Activated CD8-positive, alpha-beta memory T cell treated with anti-CD3 and anti-CD28 coated beads, Interleukin-2, amount 10 ng/mL, durations not matched to agents 7 days and 5 days (primary cell): Measurements from ENCODE around the gene DAZAP2. TPM values are rescaled to one million over a fixed set of nuclear protein-coding genes. Genes with fewer than 3 reads are reported as not detected.
"Not testable (repeated sequence)": the region's sequence is repeated elsewhere in the genome, so short reads cannot be mapped to it uniquely, and the experiment has no call there.

ENCODE experiments used
- ATAC-seq: fragments of 150-1000 bp; cut with Tn5 transposase; one replicate; pipeline ENCODE4 v1.10.0; 2021; ENCODE audit warnings: moderate library complexity
- CTCF ChIA-PET: fragments of 350-600 bp; sonication (Branson Sonifier 250); formaldehyde crosslinking; loops from one replicate; lab custom pipeline; 2021; ENCODE audit warnings: antibody characterized with exemption; lab: Charles Lee
- DNase-seq: peaks from one replicate; pipeline ENCODE4 v3.0.0-alpha.2; 2020
- H3K27ac Mint-ChIP-seq: one replicate; pipeline ENCODE4 v1.8.0; 2021; ENCODE audit warnings: mild to moderate bottlenecking, mixed read lengths
- H3K27me3 Mint-ChIP-seq: one replicate; pipeline ENCODE4 v1.8.0; 2021; ENCODE audit warnings: mixed read lengths
- H3K36me3 Mint-ChIP-seq: one replicate; pipeline ENCODE4 v1.8.0; 2021; ENCODE audit warnings: mild to moderate bottlenecking, mixed read lengths
- H3K4me1 Mint-ChIP-seq: one replicate; pipeline ENCODE4 v1.8.0; 2021; ENCODE audit warnings: mixed read lengths
- H3K4me3 Mint-ChIP-seq: one replicate; pipeline ENCODE4 v1.8.0; 2021; ENCODE audit warnings: mild to moderate bottlenecking, moderate library complexity, mixed read lengths
- H3K9me3 Mint-ChIP-seq: one replicate; pipeline ENCODE4 v1.8.0; 2022; ENCODE audit warnings: low read depth, mixed read lengths
- total RNA-seq, 2 experiments: library from RNA; stranded (reverse); gene quantifications; one replicate each; pipeline ENCODE4 v1.2.3, GENCODE V29; 2021

DAZAP2 gene
- total RNA-seq, 2 experiments from 2014 or later, result 174 to 181 TPM

DNA sequence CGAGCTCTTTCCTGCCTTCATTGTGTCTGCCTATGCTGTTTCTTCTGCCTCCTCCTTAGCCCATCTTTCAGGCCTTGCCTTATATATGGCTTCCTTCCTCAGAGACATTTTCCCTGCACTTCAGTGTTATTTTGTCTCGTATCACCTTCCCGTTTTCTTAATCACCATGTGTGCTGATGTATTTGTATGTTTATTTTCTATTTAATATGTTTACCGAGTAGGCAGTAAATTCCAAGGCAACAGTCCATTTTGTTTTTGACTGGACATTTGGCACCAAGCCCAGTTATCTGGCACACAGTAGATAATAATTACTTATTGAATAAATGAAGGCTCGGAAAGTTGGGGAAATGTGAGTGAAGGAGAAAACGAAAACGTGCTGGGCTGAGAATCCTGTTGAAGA is 16.2 kb upstream of the DAZAP2 start:
- Mint-ChIP-seq H3K27ac (no peak overlapping the region), H3K4me1 (peaks cover 12% of the 10 kb centered on the region), H3K27me3 (no peaks in the 10 kb centered on the region), H3K36me3 (no peaks in the 10 kb centered on the region), H3K9me3 (no peaks in the 10 kb centered on the region), H3K4me3 (no peak overlapping the region)
- CTCF ChIA-PET, result interaction anchor here (1.6 kb wide), 1 partner anchor 16 kb away, joined by 3 read pairs; the partner anchor contains the start of gene DAZAP2
- DNase-seq (no peak), ATAC-seq (no peak)

DNA sequence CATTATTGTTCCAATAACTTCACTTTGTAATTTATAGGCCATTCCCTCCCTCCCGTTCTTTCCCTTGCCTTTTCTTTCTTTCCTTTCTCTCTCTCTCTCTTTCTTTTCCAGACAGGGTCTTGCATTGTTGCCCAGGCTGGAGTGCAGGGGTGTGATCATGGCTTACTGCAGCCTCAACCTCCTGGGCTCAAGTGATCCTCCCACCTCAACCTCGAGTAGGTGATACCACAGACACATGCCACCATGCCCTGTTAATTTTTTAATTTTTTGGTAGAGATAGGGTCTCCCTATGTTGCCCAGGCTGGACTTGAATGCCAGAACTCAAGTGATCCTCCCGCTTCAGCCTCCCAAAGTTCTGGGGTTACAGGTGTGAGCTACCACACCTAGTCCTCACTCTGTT is 14.0 kb upstream of the DAZAP2 start:
- Mint-ChIP-seq H3K4me1 (no peaks in the 10 kb centered on the region), H3K9me3 (no peaks in the 10 kb centered on the region), H3K27ac (no peak overlapping the region), H3K36me3 (no peaks in the 10 kb centered on the region), H3K4me3 (no peak overlapping the region), H3K27me3 (no peaks in the 10 kb centered on the region)
- ATAC-seq (no peak), DNase-seq (no peak)
- CTCF ChIA-PET, result no interaction called here

DNA sequence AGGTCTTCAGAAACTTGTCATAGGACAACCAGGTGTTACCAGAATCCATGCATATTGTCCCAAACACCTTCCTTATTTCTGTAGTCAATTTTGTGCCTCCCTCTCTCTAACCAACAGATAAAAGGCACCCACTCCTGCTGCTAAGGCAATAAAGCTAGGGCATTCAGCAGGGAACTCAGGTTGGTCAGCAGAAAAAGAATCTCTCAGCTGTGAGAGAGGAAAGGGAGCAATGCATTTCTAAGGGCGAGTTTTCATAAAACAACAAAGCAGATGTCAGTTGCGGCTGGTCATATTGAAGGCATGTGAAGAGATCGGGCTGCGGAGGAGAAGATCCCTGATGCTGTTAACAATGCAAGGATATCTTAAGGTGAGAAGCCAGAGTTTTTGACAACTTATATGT is 13.4 kb upstream of the DAZAP2 start:
- no peak overlapping the region for H3K27ac Mint-ChIP-seq
- no peak overlapping the region for H3K4me3 Mint-ChIP-seq
- no peaks in the 10 kb centered on the region for H3K9me3 Mint-ChIP-seq

DNA sequence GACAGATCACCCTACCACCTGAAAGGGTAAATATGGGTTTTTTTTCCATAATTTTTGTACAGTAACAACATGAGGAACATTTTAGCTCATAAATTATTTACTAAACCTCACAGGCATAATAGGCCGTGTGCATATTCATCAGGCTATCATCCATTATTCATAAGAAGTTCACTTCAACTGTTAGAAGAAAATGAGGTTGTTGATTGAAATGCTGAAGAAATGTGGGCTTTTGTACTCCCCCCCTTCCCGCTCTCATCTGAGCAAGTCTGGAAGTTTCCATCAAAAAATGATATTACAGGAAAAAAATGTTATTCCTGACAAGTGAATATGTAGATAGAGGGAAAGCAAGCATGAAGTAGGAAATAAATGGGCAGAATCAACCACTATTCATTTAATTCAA is 12.9 kb upstream of the DAZAP2 start:
- H3K9me3 Mint-ChIP-seq, result no peaks in the 10 kb centered on the region
- H3K4me1 Mint-ChIP-seq, result no peaks in the 10 kb centered on the region
- H3K4me3 Mint-ChIP-seq, result no peak overlapping the region
- no peak overlapping the region for H3K27ac Mint-ChIP-seq
- CTCF ChIA-PET, result interaction anchor here (1.4 kb wide), 1 partner anchor 10 kb away, joined by 4 read pairs; no protein-coding TSS in a partner anchor
- ATAC-seq, result no peak
- DNase-seq, result no peak
- H3K27me3 Mint-ChIP-seq, result no peaks in the 10 kb centered on the region
- no peaks in the 10 kb centered on the region for H3K36me3 Mint-ChIP-seq

More for the DNA sequence above, 13.4 kb upstream of the DAZAP2 start:
- no peak for ATAC-seq
- Mint-ChIP-seq H3K4me1 (no peaks in the 10 kb centered on the region), H3K36me3 (no peaks in the 10 kb centered on the region), H3K27me3 (no peaks in the 10 kb centered on the region)
- CTCF ChIA-PET, result interaction anchor here (1.4 kb wide), 1 partner anchor 9 kb away, joined by 4 read pairs; no protein-coding TSS in a partner anchor
- no peak for DNase-seq

DNA sequence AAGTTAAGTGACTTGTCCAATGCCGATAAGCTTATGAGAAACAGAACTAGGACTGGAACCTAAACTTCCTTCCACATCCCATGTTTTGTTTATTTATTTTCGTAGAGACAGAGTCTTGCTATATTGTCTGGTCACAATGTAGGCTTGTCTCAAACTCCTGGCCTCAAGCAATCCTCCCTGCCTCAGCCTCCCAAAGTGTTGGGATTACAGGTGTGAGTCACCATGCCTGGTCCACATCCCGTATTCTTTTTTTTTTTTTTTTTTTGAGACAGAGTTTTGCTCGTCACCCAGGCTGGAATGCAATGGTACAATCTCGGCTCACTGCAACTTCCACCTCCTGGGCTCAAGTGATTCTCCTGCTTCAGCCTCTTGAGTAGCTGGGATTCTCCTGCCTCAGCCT is 11.5 kb upstream of the DAZAP2 start:
- H3K9me3 Mint-ChIP-seq, H3K4me3 Mint-ChIP-seq, CTCF ChIA-PET, H3K4me1 Mint-ChIP-seq, DNase-seq, H3K27me3 Mint-ChIP-seq, H3K27ac Mint-ChIP-seq, ATAC-seq, H3K36me3 Mint-ChIP-seq: not testable (repeated sequence)

DNA sequence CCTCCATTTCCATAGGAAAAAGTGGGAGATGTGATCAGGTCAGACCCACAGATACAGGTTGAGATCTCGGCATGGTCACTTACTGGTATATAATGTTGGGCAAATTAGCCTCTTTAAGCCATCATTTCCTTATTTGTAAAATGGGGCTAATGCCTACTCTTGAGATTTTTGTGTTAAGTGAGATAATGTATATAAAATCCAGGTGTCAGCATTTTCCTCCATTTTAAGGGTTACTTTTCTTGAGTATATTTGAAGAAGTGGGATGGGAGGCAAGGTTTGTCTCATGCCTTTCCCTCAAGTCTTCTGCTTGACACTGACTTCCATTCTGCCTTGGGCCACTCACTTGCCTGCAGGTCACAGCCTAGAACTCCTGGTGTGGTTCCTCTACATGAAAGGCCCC is 10.7 kb upstream of the DAZAP2 start:
- Mint-ChIP-seq H3K27me3 (peaks cover 2% of the 10 kb centered on the region), H3K4me3 (no peak overlapping the region), H3K9me3 (no peaks in the 10 kb centered on the region), H3K36me3 (no peaks in the 10 kb centered on the region), H3K4me1 (peaks cover 2% of the 10 kb centered on the region), H3K27ac (no peak overlapping the region)
- DNase-seq (no peak), ATAC-seq (no peak)
- CTCF ChIA-PET, result no interaction called here

DNA sequence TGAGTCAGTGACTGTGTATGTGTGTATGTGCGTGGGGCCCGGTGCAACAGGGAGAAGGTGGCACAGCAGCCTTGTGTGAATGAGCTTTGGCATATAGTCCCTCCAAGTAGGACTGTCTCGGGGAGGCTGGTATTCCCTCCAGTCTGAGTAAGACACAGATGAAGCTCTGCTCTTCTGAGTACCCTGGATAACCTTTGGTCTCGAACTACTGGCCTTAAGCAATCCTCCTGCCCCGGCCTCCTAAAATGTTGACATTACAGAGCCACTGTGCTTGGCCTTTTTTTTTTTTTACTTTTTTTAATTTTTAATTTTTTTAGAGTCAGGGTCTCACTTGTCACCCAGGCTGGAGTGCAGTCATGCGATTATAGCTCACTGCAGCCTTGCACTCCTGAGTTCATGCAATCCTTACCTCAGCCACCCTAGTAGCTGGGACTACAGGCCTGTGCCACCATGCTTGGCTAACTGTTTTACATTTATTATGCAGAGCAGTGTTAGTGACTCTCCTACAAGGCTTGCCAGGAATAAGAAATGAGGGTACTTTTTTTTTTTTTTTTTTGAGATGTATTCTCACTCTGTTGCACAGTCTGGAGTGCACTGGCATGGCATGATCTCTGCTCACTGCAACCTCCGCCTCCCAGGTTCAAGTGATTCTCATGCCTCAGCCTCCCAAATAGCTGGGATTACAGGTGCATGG is 9.4 kb upstream of the DAZAP2 start:
- H3K9me3 Mint-ChIP-seq, result no peaks in the 10 kb centered on the region
- no peaks in the 10 kb centered on the region for H3K36me3 Mint-ChIP-seq
- peaks cover 2% of the 10 kb centered on the region for H3K4me1 Mint-ChIP-seq
- CTCF ChIA-PET, result interaction anchor here (1.0 to 2.9 kb wide), 3 partner anchors 9 to 591 kb away, joined by 3 to 13 read pairs (median 3); partner anchors contain the start of genes DAZAP2 and POU6F1
- H3K27me3 Mint-ChIP-seq, result peaks cover 2% of the 10 kb centered on the region
- DNase-seq (no peak), ATAC-seq (no peak)
- H3K27ac Mint-ChIP-seq, result no peak overlapping the region
- no peak overlapping the region for H3K4me3 Mint-ChIP-seq

DNA sequence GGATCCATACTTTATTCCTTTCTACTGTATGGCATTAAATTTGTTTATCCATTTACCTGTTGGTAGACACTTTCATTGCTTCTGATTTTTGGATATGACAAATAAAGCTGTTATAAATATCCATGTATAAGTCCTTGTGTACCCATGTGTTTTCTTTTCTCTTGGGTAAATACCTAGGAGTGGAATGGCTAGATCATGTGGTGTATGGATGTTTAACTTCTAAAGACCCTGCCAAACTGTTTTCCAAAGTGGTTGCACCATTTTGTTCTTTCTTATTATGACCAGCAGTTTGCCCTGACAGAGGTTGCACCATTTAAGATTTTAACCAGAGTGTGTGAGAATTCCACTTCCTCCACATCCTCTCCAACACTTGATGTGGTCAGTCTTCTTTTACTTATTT is 6.0 kb upstream of the DAZAP2 start:
- peaks cover 2% of the 10 kb centered on the region for H3K4me1 Mint-ChIP-seq
- no peak overlapping the region for H3K27ac Mint-ChIP-seq
- ATAC-seq (no peak), DNase-seq (no peak)
- no peaks in the 10 kb centered on the region for H3K36me3 Mint-ChIP-seq
- no peaks in the 10 kb centered on the region for H3K9me3 Mint-ChIP-seq
- peaks cover 2% of the 10 kb centered on the region for H3K27me3 Mint-ChIP-seq
- no peak overlapping the region for H3K4me3 Mint-ChIP-seq
- CTCF ChIA-PET, result no interaction called here

DNA sequence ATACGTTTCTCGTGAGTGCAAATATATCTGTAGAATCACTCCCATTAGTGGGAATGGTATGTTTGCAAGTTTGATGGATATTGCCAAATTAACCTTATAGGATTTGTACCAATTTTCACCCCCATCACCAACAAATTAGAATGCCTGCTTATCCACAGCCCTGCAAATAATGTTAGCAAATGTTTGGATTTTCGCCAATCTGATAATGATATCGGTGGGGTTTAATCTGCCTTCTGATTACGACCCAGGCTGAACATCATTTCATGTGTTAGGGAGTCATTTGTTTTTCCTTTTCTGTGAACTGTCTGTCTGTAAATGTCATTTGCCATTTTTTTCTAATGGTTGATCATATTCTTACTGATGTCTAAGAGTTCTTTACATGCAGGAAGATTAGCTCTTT is 4.1 kb upstream of the DAZAP2 start:
- Mint-ChIP-seq H3K27me3 (peaks cover 2% of the 10 kb centered on the region), H3K27ac (no peak overlapping the region), H3K36me3 (peaks cover 2% of the 10 kb centered on the region), H3K4me3 (no peak overlapping the region), H3K9me3 (no peaks in the 10 kb centered on the region), H3K4me1 (peaks cover 9% of the 10 kb centered on the region)
- DNase-seq (no peak), ATAC-seq (no peak)
- CTCF ChIA-PET, result no interaction called here

DNA sequence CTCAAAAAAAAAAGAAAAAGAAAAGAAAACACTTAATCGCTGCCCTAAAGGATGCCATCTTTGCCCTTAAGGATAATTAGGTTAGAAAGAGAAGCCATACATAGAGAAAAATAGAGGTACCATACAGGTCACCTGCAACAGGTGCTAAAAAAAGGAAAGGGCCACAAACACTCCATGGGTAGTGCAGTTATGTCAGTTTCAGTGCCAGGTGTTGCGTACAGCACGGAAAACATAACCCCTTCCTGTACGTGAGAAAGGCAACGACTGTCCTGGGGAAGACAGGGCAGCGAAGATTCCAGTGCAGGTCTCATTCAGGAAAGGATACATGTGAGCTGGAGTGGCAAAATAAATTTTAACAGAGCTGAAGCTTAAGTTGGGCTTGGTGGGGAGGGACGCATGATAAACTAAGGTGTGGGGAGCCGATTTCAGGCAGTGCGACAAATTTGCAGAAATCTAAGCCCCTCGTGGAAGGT is 553 bp upstream of the DAZAP2 start:
- Mint-ChIP-seq H3K27me3 (no peaks in the 10 kb centered on the region), H3K4me1 (peaks cover 34% of the 10 kb centered on the region), H3K27ac (peak overlapping the region; percentile 98), H3K9me3 (no peaks in the 10 kb centered on the region), H3K36me3 (peaks cover 32% of the 10 kb centered on the region), H3K4me3 (peak overlapping the region; percentile 91)
- DNase-seq, result no peak
- CTCF ChIA-PET, result interaction anchor here (1.0 to 2.3 kb wide), 10 partner anchors 9 to 474 kb away, joined by 3 to 19 read pairs (median 4); partner anchors contain the start of genes ATF1, POU6F1 and SLC11A2
- ATAC-seq, result peak; percentile 3

DNA sequence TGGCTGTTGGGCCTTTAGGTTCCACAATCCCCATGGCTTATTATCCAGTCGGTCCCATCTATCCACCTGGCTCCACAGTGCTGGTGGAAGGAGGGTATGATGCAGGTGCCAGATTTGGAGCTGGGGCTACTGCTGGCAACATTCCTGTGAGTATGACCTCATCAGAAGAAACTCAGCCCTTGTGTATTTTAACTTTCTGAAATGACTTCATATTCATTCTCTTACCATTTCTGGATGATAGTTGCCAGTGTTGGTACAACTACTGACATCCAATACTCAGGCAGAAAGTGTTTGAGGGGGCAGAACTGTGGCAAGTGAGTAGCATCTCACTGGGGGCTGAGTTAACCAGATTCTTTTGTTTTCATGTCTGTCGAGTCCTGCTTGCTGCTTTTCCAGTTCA is 2.3 kb downstream of the DAZAP2 start:
- Mint-ChIP-seq H3K36me3 (peaks cover 40% of the 10 kb centered on the region), H3K4me1 (peaks cover 43% of the 10 kb centered on the region)
- no peak for ATAC-seq

DNA sequence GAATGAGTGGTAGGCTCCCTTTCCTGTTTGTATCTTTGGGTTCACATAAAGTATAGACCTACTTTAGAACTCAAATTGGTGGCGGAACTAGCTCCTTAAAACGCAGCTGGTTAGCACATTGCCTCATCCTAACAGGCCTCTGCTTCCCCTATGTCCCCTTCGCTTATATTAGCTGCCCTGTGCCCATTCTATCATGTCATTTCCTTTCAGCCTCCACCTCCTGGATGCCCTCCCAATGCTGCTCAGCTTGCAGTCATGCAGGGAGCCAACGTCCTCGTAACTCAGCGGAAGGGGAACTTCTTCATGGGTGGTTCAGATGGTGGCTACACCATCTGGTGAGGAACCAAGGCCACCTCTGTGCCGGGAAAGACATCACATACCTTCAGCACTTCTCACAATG is 3.5 kb downstream of the DAZAP2 start:
- peaks cover 45% of the 10 kb centered on the region for H3K36me3 Mint-ChIP-seq
- H3K27ac Mint-ChIP-seq, result no peak overlapping the region
- CTCF ChIA-PET, result interaction anchor here (3.8 kb wide), 1 partner anchor 11 kb away, joined by 11 read pairs; no protein-coding TSS in a partner anchor
- H3K9me3 Mint-ChIP-seq, result no peaks in the 10 kb centered on the region
- ATAC-seq (no peak), DNase-seq (no peak)
- peaks cover 54% of the 10 kb centered on the region for H3K4me1 Mint-ChIP-seq
- no peak overlapping the region for H3K4me3 Mint-ChIP-seq
- no peaks in the 10 kb centered on the region for H3K27me3 Mint-ChIP-seq

More for the DNA sequence above, 2.3 kb downstream of the DAZAP2 start:
- peak overlapping the region; percentile 91 for H3K4me3 Mint-ChIP-seq
- no peak for DNase-seq
- no peaks in the 10 kb centered on the region for H3K9me3 Mint-ChIP-seq
- H3K27me3 Mint-ChIP-seq, result no peaks in the 10 kb centered on the region
- CTCF ChIA-PET, result interaction anchor here (1.0 to 3.8 kb wide), 3 partner anchors 12 to 100 kb away, joined by 3 to 11 read pairs (median 6); no protein-coding TSS in a partner anchor
- H3K27ac Mint-ChIP-seq, result peak overlapping the region; percentile 37

DNA sequence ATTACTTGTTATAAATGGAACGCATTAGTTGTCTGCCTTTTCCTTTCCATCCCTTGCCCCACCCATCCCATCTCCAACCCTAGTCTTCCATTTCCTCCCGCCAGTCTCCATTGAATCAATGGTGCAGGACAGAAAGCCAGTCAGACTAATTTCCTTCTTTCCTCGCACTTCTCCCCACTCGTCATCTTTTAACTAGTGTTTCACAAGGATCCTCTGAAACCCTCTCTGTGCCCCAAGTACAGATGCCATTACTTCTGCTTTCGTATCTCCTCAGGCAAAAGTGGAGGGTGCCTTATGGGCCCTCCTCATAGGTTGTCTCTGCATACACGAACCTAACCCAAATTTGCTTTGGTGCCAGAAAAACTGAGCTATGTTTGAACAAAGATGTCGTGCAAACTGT is 4.2 kb downstream of the DAZAP2 start:
- no peak overlapping the region for H3K4me3 Mint-ChIP-seq
- H3K27ac Mint-ChIP-seq, result peak overlapping the region; percentile 43
- CTCF ChIA-PET, result interaction anchor here (3.8 kb wide), 1 partner anchor 10 kb away, joined by 11 read pairs; no protein-coding TSS in a partner anchor
- H3K36me3 Mint-ChIP-seq, result peaks cover 45% of the 10 kb centered on the region
- peaks cover 59% of the 10 kb centered on the region for H3K4me1 Mint-ChIP-seq
- no peaks in the 10 kb centered on the region for H3K9me3 Mint-ChIP-seq
- no peak for ATAC-seq
- no peak for DNase-seq
- no peaks in the 10 kb centered on the region for H3K27me3 Mint-ChIP-seq

DNA sequence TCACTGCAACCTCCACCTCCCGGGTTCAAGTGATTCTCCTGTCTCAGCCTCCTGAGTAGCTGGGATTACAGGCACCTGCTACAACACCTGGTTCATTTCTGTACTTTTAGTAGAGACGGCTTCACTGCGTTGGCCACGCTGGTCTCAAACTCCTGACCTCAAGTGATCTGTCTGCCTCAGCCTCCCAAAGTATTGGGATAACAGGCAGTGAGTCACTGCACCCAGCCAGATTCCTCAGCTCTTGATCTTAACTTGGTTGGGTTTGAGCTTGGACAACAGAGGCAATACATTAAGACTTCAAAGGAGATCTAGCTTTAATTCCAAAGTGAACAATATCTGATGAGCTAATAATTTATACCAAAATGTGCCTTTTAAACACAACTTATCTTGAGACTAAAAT is 5.6 kb downstream of the DAZAP2 start:
- peaks cover 45% of the 10 kb centered on the region for H3K36me3 Mint-ChIP-seq
- H3K9me3 Mint-ChIP-seq, result no peaks in the 10 kb centered on the region
- no peaks in the 10 kb centered on the region for H3K27me3 Mint-ChIP-seq
- no peak for DNase-seq
- CTCF ChIA-PET, result interaction anchor here (0.6 to 3.8 kb wide), 5 partner anchors 9 to 1069 kb away, joined by 3 to 11 read pairs (median 9); no protein-coding TSS in a partner anchor
- H3K4me1 Mint-ChIP-seq, result peaks cover 59% of the 10 kb centered on the region
- no peak overlapping the region for H3K4me3 Mint-ChIP-seq
- no peak for ATAC-seq
- H3K27ac Mint-ChIP-seq, result no peak overlapping the region
